Endothelial cell of umbilical vein (primary cell): ENCODE measurements around the gene ADCY2.

Experiments
- EZH2 ChIP-seq: IDR thresholded peaks from 2 replicates; pipeline ENCODE4 v1.6.1; 2012; ENCODE audit warnings: borderline replicate concordance, low read depth, mild to moderate bottlenecking, moderate library complexity, low read length, inconsistent platforms; ENCODE audit not compliant: severe bottlenecking
- GATA2 ChIP-seq: IDR thresholded peaks from 2 replicates; pipeline ENCODE4 v1.7.0; 2011; ENCODE audit warnings: low read depth, mild to moderate bottlenecking, moderate library complexity, mixed read lengths, low read length; ENCODE audit not compliant: insufficient read length, insufficient read depth
- MYC ChIP-seq: IDR thresholded peaks from one replicate; pipeline ENCODE4 v1.6.1; 2011; ENCODE audit warnings: mild to moderate bottlenecking, low read depth, low read length
- POLR2A ChIP-seq: IDR thresholded peaks from 2 replicates; pipeline ENCODE4 v1.6.1; 2012; ENCODE audit warnings: low read depth, mild to moderate bottlenecking, control low read depth, low read length
- POLR2AphosphoS5 ChIP-seq: IDR thresholded peaks from 2 replicates; pipeline ENCODE4 v1.6.1; 2012; ENCODE audit warnings: low read depth, mild to moderate bottlenecking, control low read depth, low read length, moderate library complexity; ENCODE audit not compliant: insufficient read depth
- TF ChIP-seq, protein P1 (sequence below), 2 donors: IDR thresholded peaks; 1 replicate in 1 of 2; 2 replicates in 1 of 2; pipeline ENCODE4 v1.5.1; 2011; ENCODE audit warnings: low read length in 2 of 2, mild to moderate bottlenecking in 2 of 2, moderate library complexity in 2 of 2, control low read depth in 1 of 2, inconsistent platforms in 1 of 2, low read depth in 1 of 2; ENCODE audit not compliant: insufficient read depth in 1 of 2; ENCODE audit errors: extremely low read depth in 1 of 2
- TF ChIP-seq, protein P2 (sequence below): IDR thresholded peaks from 2 replicates; pipeline ENCODE4 v1.6.1; 2011; ENCODE audit not compliant: insufficient read depth, insufficient read length

DNA sequence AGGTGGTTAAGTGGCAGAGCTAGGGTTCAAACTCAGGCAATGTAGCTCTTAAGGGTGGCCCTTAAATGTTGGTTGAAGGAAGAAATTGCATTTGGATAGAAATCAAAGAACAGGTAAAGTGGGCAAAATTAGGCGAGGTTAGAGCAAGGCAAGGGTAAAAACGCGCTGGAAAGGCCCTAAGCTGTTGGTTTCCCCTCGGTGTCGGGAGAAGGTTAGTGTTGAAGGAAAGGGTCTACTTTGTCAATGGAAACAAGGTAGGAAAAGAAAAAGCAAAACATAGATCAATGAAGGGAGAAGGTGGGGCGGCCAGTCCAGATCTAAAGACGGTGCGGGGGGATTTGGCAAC is 472.5 kb downstream of the ADCY2 start:
- TF ChIP-seq EZH2 (no peak), MYC (no peak), POLR2A (no peak), GATA2 (no peak), POLR2AphosphoS5 (no peak)
- TF ChIP-seq, protein P1, sequence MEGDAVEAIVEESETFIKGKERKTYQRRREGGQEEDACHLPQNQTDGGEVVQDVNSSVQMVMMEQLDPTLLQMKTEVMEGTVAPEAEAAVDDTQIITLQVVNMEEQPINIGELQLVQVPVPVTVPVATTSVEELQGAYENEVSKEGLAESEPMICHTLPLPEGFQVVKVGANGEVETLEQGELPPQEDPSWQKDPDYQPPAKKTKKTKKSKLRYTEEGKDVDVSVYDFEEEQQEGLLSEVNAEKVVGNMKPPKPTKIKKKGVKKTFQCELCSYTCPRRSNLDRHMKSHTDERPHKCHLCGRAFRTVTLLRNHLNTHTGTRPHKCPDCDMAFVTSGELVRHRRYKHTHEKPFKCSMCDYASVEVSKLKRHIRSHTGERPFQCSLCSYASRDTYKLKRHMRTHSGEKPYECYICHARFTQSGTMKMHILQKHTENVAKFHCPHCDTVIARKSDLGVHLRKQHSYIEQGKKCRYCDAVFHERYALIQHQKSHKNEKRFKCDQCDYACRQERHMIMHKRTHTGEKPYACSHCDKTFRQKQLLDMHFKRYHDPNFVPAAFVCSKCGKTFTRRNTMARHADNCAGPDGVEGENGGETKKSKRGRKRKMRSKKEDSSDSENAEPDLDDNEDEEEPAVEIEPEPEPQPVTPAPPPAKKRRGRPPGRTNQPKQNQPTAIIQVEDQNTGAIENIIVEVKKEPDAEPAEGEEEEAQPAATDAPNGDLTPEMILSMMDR (IDR thresholded peaks at IDR 0.05; ENCODE audit: extremely low read depth in 1 of 2, insufficient read depth in 1 of 2, low read depth in 1 of 2, low read length in 2 of 2): no peak
- TF ChIP-seq, protein P2, sequence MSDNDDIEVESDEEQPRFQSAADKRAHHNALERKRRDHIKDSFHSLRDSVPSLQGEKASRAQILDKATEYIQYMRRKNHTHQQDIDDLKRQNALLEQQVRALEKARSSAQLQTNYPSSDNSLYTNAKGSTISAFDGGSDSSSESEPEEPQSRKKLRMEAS: no peak
